K562 (cell line): Measurements from ENCODE around the gene DMD.

Experiments
- CTCF ChIP-seq, 3 experiments: IDR thresholded peaks in 2 of 3; conservative IDR thresholded peaks in 1 of 3; 2 replicates each; pipeline ENCODE4 v1.5.1; 2011 to 2012; ENCODE audit warnings: low read length in 3 of 3, mild to moderate bottlenecking in 3 of 3, control low read depth in 2 of 3, improper control_type of control experiment in 1 of 3, inconsistent platforms in 1 of 3, low read depth in 1 of 3, mixed read lengths in 1 of 3, moderate library complexity in 1 of 3; ENCODE audit not compliant: insufficient read depth in 2 of 3
- CXXC5 ChIP-seq: fragments of 250-450 bp; sonication (Bioruptor Pico); IDR thresholded peaks from 2 replicates; pipeline ENCODE4 v1.8.0; 2022; ENCODE audit warnings: inconsistent platforms, mild to moderate bottlenecking, moderate library complexity
- GABPA ChIP-seq: fragments of 200-800 bp; sonication (Bioruptor generic); conservative IDR thresholded peaks from 2 replicates; pipeline ENCODE4 v1.6.1; 2016; ENCODE audit warnings: low read depth, missing genetic modification characterization, missing compliant biosample characterization
- HCFC1 ChIP-seq: IDR thresholded peaks from 2 replicates; pipeline ENCODE4 v1.6.1; 2012; ENCODE audit warnings: low read depth, low read length, improper control_type of control experiment
- LARP7 ChIP-seq: fragments of 450-650 bp; IDR thresholded peaks from 2 replicates; pipeline ENCODE4 v1.6.1; 2016
- MAFK ChIP-seq: IDR thresholded peaks from 2 replicates; pipeline ENCODE4 v1.6.1; 2011; ENCODE audit warnings: low read length, improper control_type of control experiment
- MAX ChIP-seq: sonication (generic); formaldehyde crosslinking; IDR thresholded peaks from 2 replicates; pipeline ENCODE4 v1.9.0; 2022; ENCODE audit warnings: mild to moderate bottlenecking, missing genetic modification reagents
- MEF2A ChIP-seq: IDR thresholded peaks from 2 replicates; pipeline ENCODE4 v1.6.1; 2011; ENCODE audit warnings: low read depth, mild to moderate bottlenecking, low read length, moderate library complexity; ENCODE audit not compliant: control insufficient read depth
- NR2F6 ChIP-seq: fragments of 450-650 bp; formaldehyde crosslinking; IDR thresholded peaks from 2 replicates; pipeline ENCODE4 v1.4.0; 2020; ENCODE audit warnings: mild to moderate bottlenecking
- SIRT6 ChIP-seq: IDR thresholded peaks from one replicate; pipeline ENCODE4 v1.6.1; 2012; ENCODE audit warnings: low read depth, mild to moderate bottlenecking, control low read depth, inconsistent platforms, low read length, moderate library complexity
- TARDBP ChIP-seq: fragments of 450-650 bp; IDR thresholded peaks from 2 replicates; pipeline ENCODE4 v1.6.1; 2016
- YY1 ChIP-seq, 3 experiments: IDR thresholded peaks; 2 replicates each; pipeline ENCODE4 v1.6.1; 2011; ENCODE audit warnings: low read length in 2 of 3, mild to moderate bottlenecking in 2 of 3, moderate library complexity in 2 of 3, borderline replicate concordance in 1 of 3, control low read depth in 1 of 3, low read depth in 1 of 3; ENCODE audit not compliant: insufficient read depth in 3 of 3, insufficient replicate concordance in 2 of 3, control insufficient read depth in 1 of 3, insufficient read length in 1 of 3; ENCODE audit errors: extremely low read depth in 1 of 3

GRCh38 chrX:31545191-31545590 is 1666.2 kb downstream of the DMD start:
- TF ChIP-seq MAX: no peak
- no peak for TF ChIP-seq HCFC1
- no peak for TF ChIP-seq TARDBP
- TF ChIP-seq SIRT6: no peak
- TF ChIP-seq YY1 (IDR thresholded peaks at IDR 0.05; ENCODE audit: borderline replicate concordance in 1 of 3, control insufficient read depth in 1 of 3, extremely low read depth in 1 of 3, insufficient read depth in 3 of 3, insufficient read length in 1 of 3, insufficient replicate concordance in 2 of 3, low read depth in 1 of 3, low read length in 2 of 3): no peak
- no peak for TF ChIP-seq GABPA (tag)
- TF ChIP-seq MEF2A: no peak
- TF ChIP-seq CXXC5 (CRISPR knock-in tag): no peak
- no peak for TF ChIP-seq LARP7
- no peak for TF ChIP-seq NR2F6
- no peak for TF ChIP-seq MAFK
- TF ChIP-seq CTCF (IDR thresholded peaks at IDR 0.05 in 2 of 3, conservative IDR thresholded peaks at IDR 0.05 in 1 of 3; ENCODE audit: insufficient read depth in 2 of 3, low read depth in 1 of 3, low read length in 3 of 3): no peak
